Peyer's patch (tissue), 4 donors: ENCODE data around the gene RELN. TPM values are rescaled to one million over a fixed set of nuclear protein-coding genes. Genes with fewer than 3 reads are reported as not detected.

Experiments
- DNase-seq, 3 donors: peaks; one replicate each; pipeline ENCODE4 v3.0.0-alpha.2; 2017 to 2019
- H3K27ac ChIP-seq, 4 donors: fragments of 200-600 bp; sonication (generic); one replicate each; pipeline ENCODE4 v1.5.1; 2016 to 2019
- H3K27me3 ChIP-seq, 2 donors: fragments of 200-600 bp; sonication (generic); one replicate each; pipeline ENCODE4 v1.5.1; 2019
- H3K36me3 ChIP-seq, 3 donors: fragments of 200-600 bp; sonication (generic); one replicate each; pipeline ENCODE4 v1.5.1; 2016 to 2019
- H3K4me1 ChIP-seq, 4 donors: fragments of 200-600 bp; sonication (generic); one replicate each; pipeline ENCODE4 v1.5.1; 2016 to 2019
- H3K4me3 ChIP-seq, 4 donors: fragments of 200-600 bp; sonication (generic); 1 replicate in 3 of 4; 2 replicates in 1 of 4; pipeline ENCODE4 v1.5.1; 2016 to 2019; ENCODE audit warnings: mild to moderate bottlenecking in 1 of 4
- H3K9me3 ChIP-seq, 4 donors: fragments of 200-600 bp; sonication (generic); one replicate each; pipeline ENCODE4 v1.5.1; 2016 to 2019; ENCODE audit warnings: mild to moderate bottlenecking in 1 of 4
- POLR2A ChIP-seq, 2 donors: fragments of 450-650 bp; IDR thresholded peaks; one replicate each; pipeline ENCODE4 v1.5.1; 2017; ENCODE audit warnings: antibody characterized with exemption in 2 of 2, mild to moderate bottlenecking in 2 of 2, moderate library complexity in 2 of 2
- total RNA-seq, 4 donors: library from RNA; depleted of rRNA; stranded (reverse); fragments of >200 nt; gene quantifications; one replicate each; pipeline ENCODE4 v1.1.0, GENCODE V29; 2016
- TF ChIP-seq, protein P1 (sequence below), 6 experiments: fragments of 450-650 bp in 4 of 6; fragments of 200-600 bp in 2 of 6; sonication (generic) in 1 of 6; IDR thresholded peaks; one replicate each; pipeline ENCODE4 v1.5.1; 2017 to 2019; ENCODE audit warnings: antibody characterized with exemption in 6 of 6, mild to moderate bottlenecking in 3 of 6, moderate library complexity in 1 of 6

Gene RELN
- total RNA-seq, 4 donors from 2014 or later: 1.7 to 3.9 (median 3.2) TPM

DNA sequence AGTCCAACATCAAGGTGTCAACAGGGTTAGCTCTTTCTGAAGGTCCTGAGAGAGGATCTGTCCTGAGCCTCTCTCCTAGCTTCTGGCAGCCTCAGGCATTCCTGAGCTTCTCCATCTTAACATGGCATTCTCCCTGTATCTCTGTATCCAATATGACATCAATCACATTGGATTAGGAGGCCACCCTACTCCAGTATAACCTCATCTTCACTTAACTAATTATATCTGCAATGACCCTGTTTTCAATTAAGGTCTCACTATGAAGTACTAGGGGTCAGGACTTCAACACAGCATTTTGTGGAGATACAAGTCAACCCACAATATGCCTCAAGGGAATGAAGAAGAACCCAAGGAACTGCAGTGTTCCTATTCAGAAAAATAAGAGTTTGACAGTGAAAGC lies 133.8 kb downstream of the RELN start:
- H3K36me3 ChIP-seq: no peaks in the 10 kb centered on the region
- no peaks in the 10 kb centered on the region for H3K4me1 ChIP-seq
- no peak overlapping the region for H3K27ac ChIP-seq
- H3K4me3 ChIP-seq: no peak overlapping the region
- no peaks in the 10 kb centered on the region for H3K27me3 ChIP-seq
- DNase-seq: no peak
- no peaks in the 10 kb centered on the region for H3K9me3 ChIP-seq
- TF ChIP-seq, protein P1, sequence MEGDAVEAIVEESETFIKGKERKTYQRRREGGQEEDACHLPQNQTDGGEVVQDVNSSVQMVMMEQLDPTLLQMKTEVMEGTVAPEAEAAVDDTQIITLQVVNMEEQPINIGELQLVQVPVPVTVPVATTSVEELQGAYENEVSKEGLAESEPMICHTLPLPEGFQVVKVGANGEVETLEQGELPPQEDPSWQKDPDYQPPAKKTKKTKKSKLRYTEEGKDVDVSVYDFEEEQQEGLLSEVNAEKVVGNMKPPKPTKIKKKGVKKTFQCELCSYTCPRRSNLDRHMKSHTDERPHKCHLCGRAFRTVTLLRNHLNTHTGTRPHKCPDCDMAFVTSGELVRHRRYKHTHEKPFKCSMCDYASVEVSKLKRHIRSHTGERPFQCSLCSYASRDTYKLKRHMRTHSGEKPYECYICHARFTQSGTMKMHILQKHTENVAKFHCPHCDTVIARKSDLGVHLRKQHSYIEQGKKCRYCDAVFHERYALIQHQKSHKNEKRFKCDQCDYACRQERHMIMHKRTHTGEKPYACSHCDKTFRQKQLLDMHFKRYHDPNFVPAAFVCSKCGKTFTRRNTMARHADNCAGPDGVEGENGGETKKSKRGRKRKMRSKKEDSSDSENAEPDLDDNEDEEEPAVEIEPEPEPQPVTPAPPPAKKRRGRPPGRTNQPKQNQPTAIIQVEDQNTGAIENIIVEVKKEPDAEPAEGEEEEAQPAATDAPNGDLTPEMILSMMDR (IDR thresholded peaks at IDR 0.05): no peak

DNA sequence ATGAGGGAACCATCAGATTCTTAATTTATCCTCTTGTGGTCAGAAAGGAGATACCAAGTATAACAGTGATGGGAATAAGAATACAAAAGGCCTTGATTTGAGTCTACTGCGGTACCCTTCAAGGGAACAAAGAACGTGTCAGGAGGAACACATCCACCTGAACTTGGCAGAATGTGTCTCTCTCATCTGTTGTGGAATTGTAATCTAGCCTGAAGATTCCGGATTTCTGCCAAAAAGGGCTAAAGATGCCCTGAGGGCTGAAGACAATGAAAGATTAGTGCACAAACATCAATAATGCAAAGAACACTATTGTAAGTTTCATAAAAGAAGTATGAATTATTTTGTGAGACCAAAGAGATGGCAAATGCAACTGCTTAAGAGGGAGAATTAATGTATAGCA lies 134.8 kb downstream of the RELN start:
- Histone ChIP-seq H3K27ac (no peak overlapping the region), H3K9me3 (no peaks in the 10 kb centered on the region), H3K4me3 (no peak overlapping the region), H3K4me1 (no peaks in the 10 kb centered on the region), H3K36me3 (no peaks in the 10 kb centered on the region), H3K27me3 (no peaks in the 10 kb centered on the region)
- TF ChIP-seq POLR2A (IDR thresholded peaks at IDR 0.05): no peak
- TF ChIP-seq, protein P1 (IDR thresholded peaks at IDR 0.05): no peak
- no peak for DNase-seq

DNA sequence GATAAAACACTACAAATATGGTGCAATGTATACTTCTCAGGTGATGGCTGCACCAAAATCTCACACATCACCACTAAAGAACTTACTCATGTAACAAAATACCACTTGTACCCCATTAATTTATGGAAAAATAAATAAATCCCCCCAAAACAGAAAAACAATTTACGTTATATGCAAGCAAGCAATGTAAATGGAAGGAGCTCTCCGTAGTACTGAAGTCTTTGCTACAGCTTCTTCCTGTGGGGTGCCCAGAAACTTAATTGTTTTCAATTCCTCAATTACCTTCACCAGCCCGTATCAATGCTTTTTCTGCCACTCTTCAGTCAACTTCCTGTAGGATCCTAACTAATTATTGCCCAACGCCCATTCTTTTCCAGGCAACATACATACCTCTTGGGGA lies 138.1 kb downstream of the RELN start:
- Histone ChIP-seq H3K27me3 (no peaks in the 10 kb centered on the region), H3K4me1 (no peaks in the 10 kb centered on the region), H3K27ac (no peak overlapping the region), H3K36me3 (no peaks in the 10 kb centered on the region), H3K4me3 (no peak overlapping the region), H3K9me3 (no peaks in the 10 kb centered on the region)
- TF ChIP-seq POLR2A (IDR thresholded peaks at IDR 0.05): no peak
- TF ChIP-seq, protein P1 (IDR thresholded peaks at IDR 0.05): no peak
- no peak for DNase-seq

DNA sequence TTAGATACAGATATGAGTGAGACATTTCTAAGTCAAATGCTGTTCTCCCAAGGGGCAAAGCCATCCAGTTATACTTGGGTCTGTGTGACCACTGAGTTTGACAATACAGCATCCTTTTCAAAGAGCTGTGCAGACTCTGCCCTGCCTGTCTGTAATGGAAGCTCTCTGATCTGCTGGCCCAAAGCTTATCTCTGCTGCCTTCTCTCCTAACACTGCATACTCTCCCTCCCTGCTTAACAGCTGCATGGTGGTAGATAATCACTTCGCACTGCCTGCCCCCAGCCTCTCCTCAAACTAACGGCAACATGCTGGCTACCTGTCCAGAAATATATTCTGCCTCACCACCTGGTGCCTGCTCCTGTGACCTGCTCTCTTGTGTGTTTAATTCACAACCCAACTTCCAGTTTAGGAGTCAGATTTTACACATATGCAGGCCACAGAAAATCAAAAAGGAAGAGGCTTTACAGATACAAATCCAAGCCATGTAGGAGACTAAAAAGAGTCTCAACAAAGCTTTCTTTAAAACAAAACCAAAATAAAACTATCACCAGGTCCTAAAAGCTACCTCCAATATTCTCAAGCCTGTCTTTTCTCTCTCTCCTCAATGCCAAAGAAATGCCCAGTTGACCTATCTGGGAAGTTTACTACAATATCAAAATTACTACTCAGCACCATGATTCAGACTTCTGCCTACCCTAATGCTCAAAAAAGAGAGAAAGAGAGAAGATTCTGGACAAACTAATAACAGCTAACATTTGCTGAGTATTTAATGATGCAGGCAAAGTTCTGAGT lies 145.6 kb downstream of the RELN start:
- TF ChIP-seq POLR2A (IDR thresholded peaks at IDR 0.05): no peak
- TF ChIP-seq, protein P1 (IDR thresholded peaks at IDR 0.05): no peak
- Histone ChIP-seq H3K27me3 (no peaks in the 10 kb centered on the region), H3K9me3 (no peaks in the 10 kb centered on the region), H3K36me3 (no peaks in the 10 kb centered on the region), H3K27ac (no peak overlapping the region), H3K4me3 (no peak overlapping the region), H3K4me1 (no peaks in the 10 kb centered on the region)
- DNase-seq: no peak

DNA sequence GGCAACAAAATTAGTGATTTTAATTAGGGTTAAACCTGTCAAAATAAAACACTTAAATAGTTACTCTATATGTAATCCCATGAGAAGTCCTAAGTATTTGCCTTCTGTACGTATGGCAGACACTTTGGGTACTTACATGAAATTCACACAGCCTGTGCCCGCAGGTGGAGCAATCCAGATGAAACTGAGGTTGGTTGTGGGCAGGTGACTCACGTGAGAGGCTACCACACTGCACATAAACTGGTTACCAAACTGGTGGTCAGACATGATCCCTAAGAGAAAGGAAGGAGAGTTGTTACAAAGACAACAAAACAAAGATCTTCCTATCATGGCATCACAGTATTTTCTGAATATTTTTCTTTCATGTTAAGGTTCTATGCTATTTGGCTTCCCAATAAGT lies 156.1 kb downstream of the RELN start:
- TF ChIP-seq, protein P1 (IDR thresholded peaks at IDR 0.05): no peak
- no peak overlapping the region for H3K4me3 ChIP-seq
- H3K27ac ChIP-seq: no peak overlapping the region
- DNase-seq: no peak
- no peaks in the 10 kb centered on the region for H3K27me3 ChIP-seq
- no peaks in the 10 kb centered on the region for H3K4me1 ChIP-seq
- no peaks in the 10 kb centered on the region for H3K36me3 ChIP-seq
- H3K9me3 ChIP-seq: no peaks in the 10 kb centered on the region
